ENCODE results near the gene TSPAN32. TPM values are rescaled to one million over a fixed set of nuclear protein-coding genes. Genes with fewer than 3 reads are reported as not detected.

TSPAN32 gene
- total RNA-seq, 1 donor from 2014 or later: 0.23 TPM

DNA sequence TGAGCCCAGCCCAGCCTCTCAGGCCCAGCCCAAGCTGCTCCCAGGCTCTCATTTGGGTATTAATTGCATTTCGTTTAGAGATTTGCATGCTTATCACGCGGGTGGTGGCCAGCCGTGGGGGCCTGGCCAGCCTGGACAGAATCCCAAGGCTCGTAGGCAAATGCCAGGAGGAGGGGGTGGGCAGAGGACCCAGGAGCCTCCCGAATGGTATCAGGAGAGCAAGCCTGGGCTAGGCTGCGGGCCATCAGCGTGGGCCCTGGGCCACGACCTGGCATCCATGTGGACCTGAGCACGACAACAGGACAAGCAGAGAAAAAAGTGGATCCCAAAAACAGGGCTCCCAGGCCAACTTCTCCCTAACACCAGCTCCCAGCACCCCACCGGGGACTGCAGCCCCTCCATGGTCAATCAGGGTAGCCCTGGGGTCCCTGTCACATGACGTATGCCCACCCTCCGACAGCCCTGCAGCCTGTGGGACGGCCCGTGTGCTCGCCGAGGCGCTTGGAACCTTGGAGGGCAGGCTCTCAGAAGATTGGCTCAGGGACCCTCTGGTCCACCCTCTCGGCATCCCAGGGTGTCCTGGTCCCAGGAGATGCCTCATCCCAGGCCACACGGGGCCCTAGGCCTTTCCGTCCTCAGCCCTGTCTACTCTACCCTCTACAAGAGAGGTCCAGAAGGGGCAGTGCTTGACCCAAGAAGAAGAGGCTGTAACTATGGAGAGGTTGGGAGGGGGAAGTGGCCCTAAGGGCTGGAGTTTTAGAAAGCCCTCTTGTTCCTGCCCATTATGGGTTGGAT lies 40.2 kb upstream of the TSPAN32 start:
- DNase-seq (ENCODE audit: low spot score): no peak
- TF ChIP-seq CTCF (IDR thresholded peaks at IDR 0.05; ENCODE audit: unreplicated experiment): no peak
- Mint-ChIP-seq H3K36me3 (ENCODE audit: low read depth, unreplicated experiment) (no peaks in the 10 kb centered on the region), H3K27ac (ENCODE audit: unreplicated experiment) (no peak overlapping the region), H3K4me1 (ENCODE audit: unreplicated experiment) (peaks cover 3% of the 10 kb centered on the region), H3K4me3 (ENCODE audit: unreplicated experiment) (no peak overlapping the region), H3K9me3 (ENCODE audit: unreplicated experiment) (no peaks in the 10 kb centered on the region), H3K27me3 (ENCODE audit: unreplicated experiment) (peaks cover 12% of the 10 kb centered on the region)

DNA sequence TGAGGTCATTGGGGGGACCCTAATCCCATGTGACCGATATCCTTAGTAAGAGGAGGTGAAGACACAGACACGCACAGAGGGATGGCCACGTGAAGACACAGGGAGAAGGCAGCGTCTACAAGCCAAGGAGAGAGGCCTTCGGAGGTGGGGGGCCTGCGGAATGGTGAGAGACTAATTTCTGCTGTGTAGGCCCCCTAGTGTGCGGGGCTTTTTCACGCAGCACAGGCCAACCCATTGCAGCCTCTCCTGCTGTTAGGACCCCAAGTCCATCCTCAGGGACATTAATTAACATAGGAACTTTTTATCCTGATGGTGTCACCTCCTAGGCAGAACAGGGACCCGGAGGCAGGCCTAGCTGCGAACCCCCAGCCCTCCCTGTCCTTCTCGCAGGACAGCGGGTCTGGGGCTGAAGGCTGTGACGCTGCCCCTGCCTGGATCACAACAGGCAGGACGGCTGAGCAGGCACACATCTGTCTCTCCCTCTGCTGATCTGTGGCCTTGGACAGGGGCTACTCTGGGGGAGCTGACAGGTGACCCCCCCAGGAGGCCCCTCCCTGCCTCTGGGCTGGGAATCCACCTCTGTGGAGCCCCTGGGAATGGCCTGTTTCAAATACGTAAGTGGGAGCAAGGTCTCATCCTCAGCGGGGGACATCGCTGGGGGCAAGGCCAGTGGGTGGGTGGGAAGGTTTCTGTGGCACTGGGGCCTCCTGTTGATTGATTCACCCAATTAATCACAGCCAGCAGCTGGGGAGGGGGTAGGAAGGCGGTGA lies 39.3 kb upstream of the TSPAN32 start:
- no peak overlapping the region for H3K27ac Mint-ChIP-seq (ENCODE audit: unreplicated experiment)
- H3K4me1 Mint-ChIP-seq (ENCODE audit: unreplicated experiment): peaks cover 3% of the 10 kb centered on the region
- no peak overlapping the region for H3K4me3 Mint-ChIP-seq (ENCODE audit: unreplicated experiment)
- peaks cover 11% of the 10 kb centered on the region for H3K27me3 Mint-ChIP-seq (ENCODE audit: unreplicated experiment)
- no peaks in the 10 kb centered on the region for H3K36me3 Mint-ChIP-seq (ENCODE audit: low read depth, unreplicated experiment)
- TF ChIP-seq CTCF (IDR thresholded peaks at IDR 0.05; ENCODE audit: unreplicated experiment): no peak
- DNase-seq (ENCODE audit: low spot score): no peak
- no peaks in the 10 kb centered on the region for H3K9me3 Mint-ChIP-seq (ENCODE audit: unreplicated experiment)

GRCh38 chr11:2263071-2263565 lies 38.7 kb upstream of the TSPAN32 start:
- Mint-ChIP-seq H3K9me3 (ENCODE audit: unreplicated experiment) (no peaks in the 10 kb centered on the region), H3K27ac (ENCODE audit: unreplicated experiment) (no peak overlapping the region), H3K36me3 (ENCODE audit: low read depth, unreplicated experiment) (no peaks in the 10 kb centered on the region), H3K27me3 (ENCODE audit: unreplicated experiment) (peaks cover 12% of the 10 kb centered on the region), H3K4me1 (ENCODE audit: unreplicated experiment) (peaks cover 3% of the 10 kb centered on the region), H3K4me3 (ENCODE audit: unreplicated experiment) (no peak overlapping the region)
- DNase-seq (ENCODE audit: low spot score): no peak
- no peak for TF ChIP-seq CTCF (IDR thresholded peaks at IDR 0.05; ENCODE audit: unreplicated experiment)

DNA sequence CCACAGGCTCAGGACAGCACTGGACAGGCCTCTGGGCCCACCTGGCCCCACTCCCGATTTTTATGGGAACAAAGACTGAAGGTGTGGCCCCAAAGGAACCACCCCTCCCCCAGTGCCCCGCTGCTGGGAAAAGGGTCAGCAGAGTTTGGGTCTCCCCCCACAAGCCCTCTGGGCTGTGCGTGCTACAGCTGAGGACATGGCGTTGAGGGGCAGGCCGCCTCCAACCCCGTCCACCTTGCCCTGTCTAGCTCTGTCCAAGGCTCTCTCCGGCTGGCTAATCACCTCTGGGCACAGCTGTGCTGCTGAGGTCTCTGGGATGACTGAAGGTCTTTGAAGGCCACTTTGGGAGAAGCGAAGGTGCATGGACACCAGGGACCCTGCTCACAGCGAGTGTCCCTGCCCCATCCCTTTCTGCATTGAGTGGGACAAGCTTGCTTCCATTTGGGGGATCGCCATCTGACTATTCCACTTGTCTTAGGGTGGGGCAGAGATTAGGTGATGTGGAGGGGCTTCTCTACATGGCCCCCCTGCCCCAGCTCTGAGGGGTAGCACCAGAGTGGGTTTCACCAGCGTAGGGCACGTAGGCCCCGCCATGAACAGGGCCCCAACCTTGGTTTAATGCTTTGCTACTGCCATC lies 38.0 kb upstream of the TSPAN32 start:
- Mint-ChIP-seq H3K27ac (ENCODE audit: unreplicated experiment) (no peak overlapping the region), H3K9me3 (ENCODE audit: unreplicated experiment) (no peaks in the 10 kb centered on the region), H3K36me3 (ENCODE audit: low read depth, unreplicated experiment) (no peaks in the 10 kb centered on the region), H3K4me1 (ENCODE audit: unreplicated experiment) (peaks cover 3% of the 10 kb centered on the region), H3K27me3 (ENCODE audit: unreplicated experiment) (peaks cover 11% of the 10 kb centered on the region), H3K4me3 (ENCODE audit: unreplicated experiment) (no peak overlapping the region)
- no peak for TF ChIP-seq CTCF (IDR thresholded peaks at IDR 0.05; ENCODE audit: unreplicated experiment)
- DNase-seq (ENCODE audit: low spot score): no peak

Data from endothelial cell (in vitro differentiated cells).